SU-DHL-6 (cell line): ENCODE measurements around the gene HAO1.

Experiments used
- CTCF ChIP-seq: fragments of 200-600 bp; sonication (generic); IDR thresholded peaks from one replicate; pipeline ENCODE4 v1.5.1; 2017; ENCODE audit warnings: antibody characterized with exemption, mild to moderate bottlenecking, low read length, moderate library complexity; ENCODE audit not compliant: insufficient read depth, poor library complexity, severe bottlenecking
- EZH2phosphoT487 ChIP-seq: fragments of 200-600 bp; sonication (generic), shearing (Covaris generic); conservative IDR thresholded peaks from 2 replicates; pipeline ENCODE4 v1.6.1; 2018; ENCODE audit warnings: mild to moderate bottlenecking, antibody characterized with exemption, low read length, moderate library complexity, mixed read lengths

- TF ChIP-seq CTCF, result no peak
- TF ChIP-seq EZH2phosphoT487, result no peak
Measured at GRCh38 chr20:7836076-7836475, 104.2 kb downstream of the HAO1 start.
